ENCODE data around the gene TMEM163. TPM values are rescaled to one million over a fixed set of nuclear protein-coding genes. Genes with fewer than 3 reads are reported as not detected.

TMEM163 gene
- total RNA-seq, 4 donors from 2014 or later: not detected

GRCh38 chr2:134628453-134628852 is 90.3 kb downstream of the TMEM163 start:
- Histone ChIP-seq H3K4me3 (no peak overlapping the region), H3K27me3 (no peaks in the 10 kb centered on the region), H3K4me1 (no peaks in the 10 kb centered on the region), H3K36me3 (no peaks in the 10 kb centered on the region), H3K9me3 (no peaks in the 10 kb centered on the region), H3K27ac (no peak overlapping the region)
- TF ChIP-seq EP300 (IDR thresholded peaks at IDR 0.05) (no peak), POLR2A (IDR thresholded peaks at IDR 0.05) (no peak), CTCF (IDR thresholded peaks at IDR 0.05) (no peak)
- no peak for DNase-seq (ENCODE audit: low spot score in 2 of 2)
- WGBS, 2 donors: 78% methylated on average over 3 of the region's 3 CpGs

DNA sequence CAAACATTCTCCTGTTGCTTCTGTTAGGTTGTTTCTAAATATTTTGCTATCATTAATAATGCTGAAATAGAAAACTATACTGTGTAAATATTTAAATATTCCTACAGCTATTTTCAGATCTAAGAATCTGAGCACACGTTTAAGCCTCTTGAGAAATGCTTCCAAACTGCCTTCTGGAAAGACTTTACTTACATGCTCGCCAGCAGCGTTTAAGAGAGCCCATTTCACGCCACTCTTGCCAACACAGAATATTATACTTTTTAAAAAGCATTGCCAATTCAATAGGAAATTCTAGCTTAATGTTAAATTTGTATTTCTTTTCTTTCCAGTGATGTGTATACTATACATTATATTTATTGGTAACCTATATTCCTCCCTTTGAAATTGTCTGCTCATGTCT is 92.0 kb downstream of the TMEM163 start:
- Histone ChIP-seq H3K27me3 (no peaks in the 10 kb centered on the region), H3K4me3 (no peak overlapping the region), H3K4me1 (no peaks in the 10 kb centered on the region), H3K27ac (no peak overlapping the region), H3K36me3 (no peaks in the 10 kb centered on the region), H3K9me3 (no peaks in the 10 kb centered on the region)
- no peak for DNase-seq (ENCODE audit: low spot score in 2 of 2)
- 68 to 74% methylated on average over 4 of the region's 4 CpGs for WGBS, 2 donors
- TF ChIP-seq CTCF (IDR thresholded peaks at IDR 0.05) (no peak), POLR2A (IDR thresholded peaks at IDR 0.05) (no peak), EP300 (IDR thresholded peaks at IDR 0.05) (no peak)

DNA sequence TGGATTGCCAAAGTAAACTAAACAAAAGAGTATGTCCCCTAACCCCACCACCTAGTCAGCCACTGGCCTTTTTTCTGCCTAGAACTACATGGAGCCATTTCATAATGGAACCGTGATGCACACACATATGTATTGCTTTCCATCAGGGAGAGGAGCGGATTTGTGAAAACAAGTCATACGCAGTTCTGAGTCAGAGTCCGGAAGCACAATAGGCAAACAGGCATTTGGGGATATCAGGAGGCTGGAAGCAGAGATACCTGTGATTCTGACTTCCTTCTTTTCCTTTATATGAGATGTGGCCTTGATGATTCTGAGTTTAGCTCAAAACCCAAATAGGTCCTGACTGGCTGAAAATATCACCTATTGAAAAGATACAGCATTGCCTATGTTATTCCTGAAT is 93.5 kb downstream of the TMEM163 start:
- no peaks in the 10 kb centered on the region for H3K4me1 ChIP-seq
- TF ChIP-seq EP300 (IDR thresholded peaks at IDR 0.05) (no peak), CTCF (IDR thresholded peaks at IDR 0.05) (no peak), POLR2A (IDR thresholded peaks at IDR 0.05) (no peak)
- DNase-seq (ENCODE audit: low spot score in 2 of 2): no peak
- no peaks in the 10 kb centered on the region for H3K27me3 ChIP-seq
- H3K4me3 ChIP-seq: no peak overlapping the region
- H3K9me3 ChIP-seq: no peaks in the 10 kb centered on the region
- 72 to 88% methylated on average over 4 of the region's 4 CpGs for WGBS, 2 donors
- no peaks in the 10 kb centered on the region for H3K36me3 ChIP-seq
- no peak overlapping the region for H3K27ac ChIP-seq

- Histone ChIP-seq H3K36me3 (no peaks in the 10 kb centered on the region), H3K9me3 (peaks cover 0 to 9% (median 2%) of the 10 kb centered on the region in 4 donors), H3K4me3 (no peak overlapping the region), H3K27me3 (no peaks in the 10 kb centered on the region), H3K27ac (no peak overlapping the region), H3K4me1 (no peaks in the 10 kb centered on the region)
- 68 to 74% methylated on average over 3 of the region's 3 CpGs for WGBS, 2 donors
- no peak for TF ChIP-seq CTCF (IDR thresholded peaks at IDR 0.05)
- TF ChIP-seq EP300 (IDR thresholded peaks at IDR 0.05): no peak
- no peak for TF ChIP-seq POLR2A (IDR thresholded peaks at IDR 0.05)
- DNase-seq (ENCODE audit: low spot score in 2 of 2): no peak
Measured at GRCh38 chr2:134623796-134624195, 95.0 kb downstream of the TMEM163 start.

- H3K4me1 ChIP-seq: no peaks in the 10 kb centered on the region
- H3K36me3 ChIP-seq: no peaks in the 10 kb centered on the region
- no peak overlapping the region for H3K4me3 ChIP-seq
- DNase-seq (ENCODE audit: low spot score in 2 of 2): no peak
- no peaks in the 10 kb centered on the region for H3K27me3 ChIP-seq
- TF ChIP-seq EP300 (IDR thresholded peaks at IDR 0.05): no peak
- no peak for TF ChIP-seq CTCF (IDR thresholded peaks at IDR 0.05)
- no peak for TF ChIP-seq POLR2A (IDR thresholded peaks at IDR 0.05)
- 79 to 82% methylated on average over 3 of the region's 3 CpGs for WGBS, 2 donors
- H3K27ac ChIP-seq: no peak overlapping the region
- peaks cover 0 to 13% (median 3%) of the 10 kb centered on the region in 4 donors for H3K9me3 ChIP-seq
Measured at GRCh38 chr2:134623046-134623445, 95.8 kb downstream of the TMEM163 start.
